Measurements from ENCODE around the gene CPA5. TPM values are rescaled to one million over a fixed set of nuclear protein-coding genes. Genes with fewer than 3 reads are reported as not detected.

CPA5 gene
- total and polyA plus RNA-seq, 2 experiments from 2014 or later = not detected

- Histone ChIP-seq H4K20me1 (replicated peaks; ENCODE audit: insufficient read depth) (no peaks in the 10 kb centered on the region), H3K4me2 (no peak overlapping the region), H3K9me2 (ENCODE audit: insufficient read depth) (0 out of 2 replicates have a peak, but pooled peaks cover 4% of the 10 kb centered on the region), H3F3A (replicated peaks; ENCODE audit: low read depth) (no peaks in the 10 kb centered on the region), H2AFZ (no peak overlapping the region), H3K79me2 (replicated peaks; ENCODE audit: insufficient read depth) (no peaks in the 10 kb centered on the region), H3K27me3 (ENCODE audit: insufficient read depth) (no peaks in the 10 kb centered on the region), H3K4me3 (no peak overlapping the region), H3K4me1 (ENCODE audit: insufficient read depth) (peaks cover 28% of the 10 kb centered on the region), H3K36me3 (ENCODE audit: insufficient read depth) (no peaks in the 10 kb centered on the region), H3K27ac (ENCODE audit: low read depth) (0 out of 2 replicates have a peak overlapping the region, but pooled peaks have one; percentile 30)
- Mint-ChIP-seq H3K9me3 (no peaks in the 10 kb centered on the region), H3K27me3 (ENCODE audit: insufficient read depth, low read depth, poor library complexity) (peaks cover 4% of the 10 kb centered on the region), H3K4me3 (no peak overlapping the region), H3K4me1 (peaks cover 33% of the 10 kb centered on the region), H3K36me3 (ENCODE audit: low read depth) (peaks cover 12% of the 10 kb centered on the region; the same call in 2 of the 3 replicates), H3K27ac (no peak overlapping the region)
- TF ChIP-seq POLR2AphosphoS5 (IDR thresholded peaks at IDR 0.05; ENCODE audit: low read depth) = no peak
- TF ChIP-seq NANOG (IDR thresholded peaks at IDR 0.05; ENCODE audit: borderline replicate concordance) = no peak
- TF ChIP-seq EZH2phosphoT487 (IDR thresholded peaks at IDR 0.05; ENCODE audit: unreplicated experiment) = no peak
- no peak for TF ChIP-seq CREB1 (CRISPR knock-in tag; IDR thresholded peaks at IDR 0.05; ENCODE audit: low read depth)
- TF ChIP-seq ZNF462 (CRISPR knock-in tag; IDR thresholded peaks at IDR 0.05) = no peak
- no peak for TF ChIP-seq EZH2 (IDR thresholded peaks at IDR 0.05; ENCODE audit: low read depth, unreplicated experiment)
- TF ChIP-seq REST (IDR thresholded peaks at IDR 0.05; ENCODE audit: unreplicated experiment) = no peak
- no peak for TF ChIP-seq ZNF114 (CRISPR knock-in tag; IDR thresholded peaks at IDR 0.05)
- TF ChIP-seq JUNB (IDR thresholded peaks at IDR 0.05; ENCODE audit: unreplicated experiment) = no peak
- TF ChIP-seq STAT1 (IDR thresholded peaks at IDR 0.05; ENCODE audit: unreplicated experiment) = no peak
- no peak for TF ChIP-seq ZNF331 (CRISPR knock-in tag; IDR thresholded peaks at IDR 0.05; ENCODE audit: low read depth)
- TF ChIP-seq ETS1 (IDR thresholded peaks at IDR 0.05) = no peak
- no peak for TF ChIP-seq CTCF (conservative IDR thresholded peaks at IDR 0.05; ENCODE audit: low read depth in 2 of 2)
- ATAC-seq (peak; percentile 61), DNase-seq (ENCODE audit: low spot score) (peak; percentile 11)
Measured at GRCh38 chr7:130394421-130395195, 50.0 kb downstream of the CPA5 start.

Measured in GM23338 (cell line).